Stimulated activated CD8-positive, alpha-beta memory T cell treated with anti-CD3 and anti-CD28 coated beads, Interleukin-7, amount 100 ng/mL, for 4 hours (primary cell): Measurements from ENCODE around the gene PRH1.

ENCODE experiments used
- DNase-seq, 2 donors: peaks; one replicate each; pipeline ENCODE4 v3.0.0-alpha.2; 2020; ENCODE audit warnings: low read depth in 2 of 2

Gene PRH1

GRCh38 chr12:10842862-10843261 lies 41.2 kb downstream of the PRH1 start:
- DNase-seq, result no peak

GRCh38 chr12:10838461-10838860 lies 45.6 kb downstream of the PRH1 start:
- DNase-seq, result no peak
